ENCODE results near the gene C19orf85. TPM values are rescaled to one million over a fixed set of nuclear protein-coding genes. Genes with fewer than 3 reads are reported as not detected.
"Not testable (repeated sequence)": the region's sequence is repeated elsewhere in the genome, so short reads cannot be mapped to it uniquely, and the experiment has no call there.

The C19orf85 gene
- total and polyA plus RNA-seq, 4 donors = not detected

DNA sequence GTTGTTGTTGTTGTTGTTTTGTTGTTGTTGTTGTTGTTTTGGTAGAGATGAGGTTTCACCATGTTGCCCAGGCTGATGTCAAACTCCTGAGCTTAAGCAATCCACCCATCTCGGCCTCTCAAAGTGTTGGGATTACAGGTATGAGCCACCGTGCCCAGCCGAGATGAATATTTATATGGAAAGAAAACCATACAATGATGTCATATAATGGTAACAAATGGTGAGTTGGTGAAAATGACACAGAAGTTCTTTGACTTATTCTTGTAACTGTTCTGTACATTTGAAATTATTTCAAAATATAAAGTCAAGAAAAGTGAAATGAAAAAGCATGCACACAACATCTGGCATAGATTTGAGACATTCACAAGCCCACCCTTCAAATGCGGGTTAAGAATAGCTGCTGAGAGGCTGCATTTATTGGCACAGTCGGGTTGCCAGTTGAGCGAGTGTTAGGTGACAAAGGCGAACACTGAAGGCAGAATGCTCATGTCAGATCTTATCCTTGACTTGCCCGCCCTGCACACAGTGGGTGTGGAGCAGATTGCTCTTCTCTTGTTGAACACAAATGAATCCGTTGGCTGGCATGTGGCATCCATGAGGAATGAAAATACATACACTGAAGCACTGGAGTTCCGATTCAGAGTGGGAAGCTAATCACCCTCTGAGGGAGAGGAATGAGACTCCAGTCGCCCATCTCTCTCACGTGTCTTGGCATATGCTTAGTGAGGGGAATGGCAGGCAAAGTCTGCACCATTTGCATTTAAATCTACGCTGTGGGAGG is 41.1 kb downstream of the C19orf85 start:
- no peaks in the 10 kb centered on the region for H3K4me1 ChIP-seq (ENCODE audit: control insufficient read depth in 4 of 4, insufficient read depth in 4 of 4, low read length in 3 of 4)
- 76% methylated on average over 13 of the region's 13 CpGs for WGBS
- H3K27me3 ChIP-seq (ENCODE audit: control insufficient read depth in 4 of 4, insufficient read depth in 4 of 4, low read length in 3 of 4) = no peaks in the 10 kb centered on the region

DNA sequence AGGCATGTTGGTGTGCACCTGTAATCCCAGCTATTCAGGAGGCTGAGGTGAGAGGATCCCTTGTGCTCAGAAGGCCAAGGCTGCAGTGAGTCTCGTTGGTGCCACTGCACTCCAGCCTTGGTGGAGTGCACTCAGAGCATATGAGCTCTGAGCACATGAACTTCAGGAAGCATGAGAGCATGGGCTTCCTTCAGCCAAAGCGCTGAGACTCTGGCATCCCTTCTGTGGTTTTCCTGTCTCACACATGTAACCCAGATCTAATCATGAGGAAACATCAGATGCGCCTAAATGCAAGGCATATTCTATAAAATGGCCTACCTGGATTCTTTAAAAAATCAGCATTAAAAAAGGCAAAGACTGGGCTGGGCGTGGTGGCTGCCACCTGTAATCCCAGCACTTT is 43.3 kb downstream of the C19orf85 start:
- not testable (repeated sequence) for H3K36me3 ChIP-seq (ENCODE audit: control insufficient read depth in 4 of 4, insufficient read depth in 3 of 4, low read depth in 1 of 4, low read length in 3 of 4); H3K4me1 ChIP-seq (ENCODE audit: control insufficient read depth in 4 of 4, insufficient read depth in 4 of 4, low read length in 3 of 4); H3K27me3 ChIP-seq (ENCODE audit: control insufficient read depth in 4 of 4, insufficient read depth in 4 of 4, low read length in 3 of 4); DNase-seq (ENCODE audit: low spot score); H3K27ac ChIP-seq (ENCODE audit: low read depth in 1 of 2, low read length in 2 of 2); H3K9ac ChIP-seq (ENCODE audit: low read depth in 1 of 2, low read length in 2 of 2); H3K4me3 ChIP-seq (ENCODE audit: low read depth in 1 of 3, low read length in 3 of 3); H3K9me3 ChIP-seq (ENCODE audit: control insufficient read depth in 4 of 4, low read length in 3 of 4)
- WGBS = 64% methylated on average over 4 of the region's 4 CpGs

More for the DNA sequence above, 41.1 kb downstream of the C19orf85 start:
- Histone ChIP-seq H3K9me3 (ENCODE audit: control insufficient read depth in 4 of 4, low read length in 3 of 4) (no peaks in the 10 kb centered on the region), H3K36me3 (ENCODE audit: control insufficient read depth in 4 of 4, insufficient read depth in 3 of 4, low read depth in 1 of 4, low read length in 3 of 4) (no peaks in the 10 kb centered on the region), H3K4me3 (ENCODE audit: low read depth in 1 of 3, low read length in 3 of 3) (no peak overlapping the region), H3K27ac (ENCODE audit: low read depth in 1 of 2, low read length in 2 of 2) (no peak overlapping the region), H3K9ac (ENCODE audit: low read depth in 1 of 2, low read length in 2 of 2) (no peak overlapping the region)
- TF ChIP-seq RAD21 (IDR thresholded peaks at IDR 0.05) (no peak), GABPA (IDR thresholded peaks at IDR 0.05 in 1 of 2, conservative IDR thresholded peaks at IDR 0.05 in 1 of 2) (no peak), TAF1 (conservative IDR thresholded peaks at IDR 0.05) (no peak), FOXA2 (IDR thresholded peaks at IDR 0.05) (no peak), HNF4G (IDR thresholded peaks at IDR 0.05) (no peak), NR2F2 (IDR thresholded peaks at IDR 0.05) (no peak)
- TF ChIP-seq, protein P1, sequence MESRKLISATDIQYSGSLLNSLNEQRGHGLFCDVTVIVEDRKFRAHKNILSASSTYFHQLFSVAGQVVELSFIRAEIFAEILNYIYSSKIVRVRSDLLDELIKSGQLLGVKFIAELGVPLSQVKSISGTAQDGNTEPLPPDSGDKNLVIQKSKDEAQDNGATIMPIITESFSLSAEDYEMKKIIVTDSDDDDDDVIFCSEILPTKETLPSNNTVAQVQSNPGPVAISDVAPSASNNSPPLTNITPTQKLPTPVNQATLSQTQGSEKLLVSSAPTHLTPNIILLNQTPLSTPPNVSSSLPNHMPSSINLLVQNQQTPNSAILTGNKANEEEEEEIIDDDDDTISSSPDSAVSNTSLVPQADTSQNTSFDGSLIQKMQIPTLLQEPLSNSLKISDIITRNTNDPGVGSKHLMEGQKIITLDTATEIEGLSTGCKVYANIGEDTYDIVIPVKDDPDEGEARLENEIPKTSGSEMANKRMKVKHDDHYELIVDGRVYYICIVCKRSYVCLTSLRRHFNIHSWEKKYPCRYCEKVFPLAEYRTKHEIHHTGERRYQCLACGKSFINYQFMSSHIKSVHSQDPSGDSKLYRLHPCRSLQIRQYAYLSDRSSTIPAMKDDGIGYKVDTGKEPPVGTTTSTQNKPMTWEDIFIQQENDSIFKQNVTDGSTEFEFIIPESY (IDR thresholded peaks at IDR 0.05) = no peak
- DNase-seq (ENCODE audit: low spot score) = no peak

DNA sequence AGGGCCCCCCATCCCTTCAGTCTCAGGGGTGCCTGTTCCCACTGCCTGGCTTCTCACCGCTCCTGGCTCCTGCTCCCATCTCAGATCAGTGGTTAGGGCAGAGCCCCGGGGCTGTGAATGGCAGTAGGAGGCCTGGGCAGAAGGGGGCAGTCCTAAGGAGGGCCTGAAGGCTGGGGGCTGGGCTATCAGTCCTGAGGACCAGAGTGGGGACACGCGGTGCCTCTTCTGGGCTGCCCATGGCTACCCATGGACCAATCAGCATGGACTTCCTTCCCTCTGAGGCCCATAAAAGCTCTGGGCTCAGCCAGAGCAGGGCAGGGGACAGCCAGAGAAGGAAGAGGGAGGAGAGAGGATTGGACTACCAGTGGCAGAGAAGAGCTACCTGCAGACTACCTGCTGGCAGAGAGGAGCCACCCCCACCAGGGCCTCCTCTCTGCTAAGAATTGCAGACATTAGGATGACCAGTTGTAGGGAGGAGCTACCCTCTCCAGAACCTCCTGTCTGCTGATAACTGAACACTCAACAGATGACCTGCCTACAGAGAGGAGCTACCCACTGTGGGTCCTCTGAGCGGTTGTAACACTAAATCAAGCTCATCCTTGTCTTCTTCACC is 44.8 kb downstream of the C19orf85 start:
- no peak overlapping the region for H3K4me3 ChIP-seq (ENCODE audit: low read depth in 1 of 3, low read length in 3 of 3)
- DNase-seq (ENCODE audit: low spot score) = no peak
- WGBS = 77% methylated on average over 5 of the region's 5 CpGs
- H3K27me3 ChIP-seq (ENCODE audit: control insufficient read depth in 4 of 4, insufficient read depth in 4 of 4, low read length in 3 of 4) = no peaks in the 10 kb centered on the region
- H3K27ac ChIP-seq (ENCODE audit: low read depth in 1 of 2, low read length in 2 of 2) = no peak overlapping the region
- H3K36me3 ChIP-seq (ENCODE audit: control insufficient read depth in 4 of 4, insufficient read depth in 3 of 4, low read depth in 1 of 4, low read length in 3 of 4) = no peaks in the 10 kb centered on the region
- TF ChIP-seq FOXA1 (IDR thresholded peaks at IDR 0.05) (no peak), NR2F2 (IDR thresholded peaks at IDR 0.05) (no peak)
- TF ChIP-seq, protein P2, sequence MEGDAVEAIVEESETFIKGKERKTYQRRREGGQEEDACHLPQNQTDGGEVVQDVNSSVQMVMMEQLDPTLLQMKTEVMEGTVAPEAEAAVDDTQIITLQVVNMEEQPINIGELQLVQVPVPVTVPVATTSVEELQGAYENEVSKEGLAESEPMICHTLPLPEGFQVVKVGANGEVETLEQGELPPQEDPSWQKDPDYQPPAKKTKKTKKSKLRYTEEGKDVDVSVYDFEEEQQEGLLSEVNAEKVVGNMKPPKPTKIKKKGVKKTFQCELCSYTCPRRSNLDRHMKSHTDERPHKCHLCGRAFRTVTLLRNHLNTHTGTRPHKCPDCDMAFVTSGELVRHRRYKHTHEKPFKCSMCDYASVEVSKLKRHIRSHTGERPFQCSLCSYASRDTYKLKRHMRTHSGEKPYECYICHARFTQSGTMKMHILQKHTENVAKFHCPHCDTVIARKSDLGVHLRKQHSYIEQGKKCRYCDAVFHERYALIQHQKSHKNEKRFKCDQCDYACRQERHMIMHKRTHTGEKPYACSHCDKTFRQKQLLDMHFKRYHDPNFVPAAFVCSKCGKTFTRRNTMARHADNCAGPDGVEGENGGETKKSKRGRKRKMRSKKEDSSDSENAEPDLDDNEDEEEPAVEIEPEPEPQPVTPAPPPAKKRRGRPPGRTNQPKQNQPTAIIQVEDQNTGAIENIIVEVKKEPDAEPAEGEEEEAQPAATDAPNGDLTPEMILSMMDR (IDR thresholded peaks at IDR 0.05; ENCODE audit: low read depth, low read length, missing input control) = no peak
- H3K9ac ChIP-seq (ENCODE audit: low read depth in 1 of 2, low read length in 2 of 2) = no peak overlapping the region
- H3K4me1 ChIP-seq (ENCODE audit: control insufficient read depth in 4 of 4, insufficient read depth in 4 of 4, low read length in 3 of 4) = no peaks in the 10 kb centered on the region
- H3K9me3 ChIP-seq (ENCODE audit: control insufficient read depth in 4 of 4, low read length in 3 of 4) = no peaks in the 10 kb centered on the region

Data from liver (tissue), 9 donors.